HK-2 (cell line): ENCODE results near the gene RCAN2.

Source experiments
- DNase-seq: peaks from one replicate; pipeline ENCODE4 v3.0.0-alpha.2; 2018; ENCODE audit not compliant: unreplicated experiment

Gene RCAN2

GRCh38 chr6:46254946-46255345 lies 236.3 kb downstream of the RCAN2 start:
- no peak for DNase-seq

GRCh38 chr6:46254331-46254730 lies 236.9 kb downstream of the RCAN2 start:
- DNase-seq, result no peak

GRCh38 chr6:46251583-46252339 lies 239.5 kb downstream of the RCAN2 start:
- DNase-seq, result no peak

DNA sequence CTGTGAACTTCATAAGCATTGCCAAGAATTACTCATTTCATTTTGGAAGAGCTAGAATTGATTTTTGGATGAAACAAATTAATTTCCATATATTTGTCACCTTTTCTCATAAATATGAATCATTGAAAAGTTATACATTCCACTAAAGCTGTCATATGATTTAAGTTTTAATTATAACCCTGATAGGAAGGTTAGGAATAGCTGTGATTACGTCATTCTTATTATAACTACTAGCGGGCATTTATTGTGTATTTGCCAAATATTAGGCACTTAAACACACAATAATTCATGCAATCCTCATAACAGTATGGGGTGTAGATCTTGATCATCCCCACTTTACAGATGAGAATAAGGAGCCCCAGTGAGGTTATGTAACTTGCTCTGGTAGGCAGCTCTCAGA lies 243.1 kb downstream of the RCAN2 start:
- DNase-seq, result no peak

GRCh38 chr6:46246727-46247126 lies 244.5 kb downstream of the RCAN2 start:
- no peak for DNase-seq

DNA sequence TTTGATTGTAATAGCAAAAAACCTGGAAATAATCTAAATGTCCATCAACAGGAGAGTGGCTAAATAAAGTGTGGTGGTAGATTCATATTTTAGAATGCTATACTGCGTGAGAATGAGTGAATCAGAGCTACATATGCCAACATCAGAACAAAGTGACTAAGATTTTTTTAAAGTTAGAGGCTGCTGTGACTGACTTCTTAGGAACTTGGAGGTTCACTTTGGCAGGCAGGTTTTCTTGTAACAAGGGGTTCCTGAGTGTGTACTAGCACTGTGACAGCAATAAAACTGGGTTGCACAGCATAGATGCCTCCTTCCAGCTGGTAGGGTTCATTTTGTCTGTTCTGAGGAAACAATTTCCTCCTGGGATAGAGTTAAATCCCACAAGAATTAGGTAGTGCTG lies 245.2 kb downstream of the RCAN2 start:
- no peak for DNase-seq

DNA sequence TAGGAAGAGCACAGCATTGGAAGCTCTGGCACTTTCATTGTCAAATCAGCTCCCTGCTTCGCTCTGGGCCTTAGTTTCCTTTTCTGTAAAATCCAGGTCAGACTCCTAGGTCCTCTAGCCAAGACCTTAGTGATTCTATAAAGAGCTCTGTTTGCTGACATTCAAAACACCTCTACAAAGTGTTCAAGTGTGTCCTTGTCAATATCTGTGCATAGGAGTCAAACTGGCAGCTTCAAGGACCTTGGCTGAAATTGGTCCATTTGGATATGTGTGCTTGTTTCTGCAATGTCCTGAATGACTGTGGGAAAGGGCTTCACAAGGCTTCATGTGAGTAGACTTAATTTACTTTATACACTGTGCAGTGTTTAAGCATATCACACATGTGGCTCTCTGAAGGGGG lies 246.6 kb downstream of the RCAN2 start:
- no peak for DNase-seq

- DNase-seq, result no peak
Measured at GRCh38 chr6:46243754-46244153, 247.5 kb downstream of the RCAN2 start.

GRCh38 chr6:46242921-46243320 lies 248.3 kb downstream of the RCAN2 start:
- no peak for DNase-seq

- DNase-seq, result no peak
Measured at GRCh38 chr6:46240866-46241565, 250.2 kb downstream of the RCAN2 start.

DNA sequence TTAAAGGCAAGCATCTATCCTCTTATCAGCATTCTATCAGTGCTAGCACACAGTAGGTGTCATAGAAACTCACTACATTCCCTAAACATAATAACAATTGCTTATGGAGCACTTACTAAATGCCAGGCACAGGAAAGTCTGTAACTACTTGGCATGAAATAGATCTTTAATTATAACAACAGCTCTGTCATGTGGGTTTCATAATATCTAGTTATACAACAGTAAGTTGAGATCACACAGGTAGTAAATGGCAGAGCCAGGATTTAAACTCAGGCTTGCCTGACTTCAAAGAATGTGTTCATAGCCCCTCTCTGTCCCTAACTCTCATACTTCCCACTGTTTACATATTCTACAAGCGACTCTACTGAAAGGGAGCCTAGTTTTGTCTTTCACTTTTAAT lies 254.5 kb downstream of the RCAN2 start:
- DNase-seq, result no peak

- no peak for DNase-seq
Measured at GRCh38 chr6:46235242-46235641, 256.0 kb downstream of the RCAN2 start.

- no peak for DNase-seq
Measured at GRCh38 chr6:46234700-46235099, 256.5 kb downstream of the RCAN2 start.

- no peak for DNase-seq
Measured at GRCh38 chr6:46234156-46234556, 257.1 kb downstream of the RCAN2 start.

GRCh38 chr6:46233129-46233528 lies 258.1 kb downstream of the RCAN2 start:
- no peak for DNase-seq

DNA sequence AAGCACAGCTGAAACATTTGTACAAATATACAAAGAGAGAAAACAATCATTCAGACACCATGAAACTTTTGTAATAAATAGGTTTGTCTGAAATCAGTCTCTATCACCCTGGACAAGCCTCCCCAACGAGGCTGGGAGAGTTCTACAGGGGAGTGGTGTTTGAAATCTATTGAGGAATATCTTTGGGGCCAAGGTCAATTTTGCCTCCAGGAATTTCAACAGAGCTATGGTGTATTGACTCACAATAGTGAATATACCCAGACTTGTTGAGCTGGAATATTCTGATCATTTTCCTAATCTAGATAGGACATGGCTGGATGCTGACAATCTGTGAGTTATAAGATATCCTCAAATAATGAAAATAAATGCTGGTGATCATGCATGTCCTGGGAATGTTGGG lies 269.0 kb downstream of the RCAN2 start:
- DNase-seq, result no peak

DNA sequence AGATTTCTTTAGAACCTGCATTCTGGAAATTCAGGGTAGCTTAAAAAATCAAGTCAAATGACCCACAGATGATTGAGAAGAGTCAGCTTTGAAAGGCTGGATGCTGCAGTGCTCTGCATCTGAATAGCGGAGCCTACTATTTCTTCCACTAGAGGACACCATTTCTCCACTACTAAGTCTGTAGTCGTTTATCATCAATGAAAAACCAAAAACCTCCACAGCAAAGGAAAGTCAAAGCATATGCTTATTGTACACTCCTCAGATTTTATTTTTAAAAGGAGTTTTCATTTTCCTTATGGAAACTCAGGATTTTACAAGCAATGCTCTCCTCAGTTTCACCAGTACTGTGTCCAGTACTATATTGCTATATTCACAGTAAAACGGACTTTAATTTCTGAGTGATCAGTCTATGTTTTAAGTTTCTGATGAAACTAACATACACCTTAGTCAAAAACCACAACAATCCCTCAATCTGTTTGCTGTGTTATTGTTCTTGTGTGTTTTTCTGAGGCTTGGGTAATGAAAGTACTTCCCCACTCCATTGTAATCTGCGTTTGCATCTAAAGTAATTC lies 269.9 kb downstream of the RCAN2 start:
- DNase-seq, result no peak

DNA sequence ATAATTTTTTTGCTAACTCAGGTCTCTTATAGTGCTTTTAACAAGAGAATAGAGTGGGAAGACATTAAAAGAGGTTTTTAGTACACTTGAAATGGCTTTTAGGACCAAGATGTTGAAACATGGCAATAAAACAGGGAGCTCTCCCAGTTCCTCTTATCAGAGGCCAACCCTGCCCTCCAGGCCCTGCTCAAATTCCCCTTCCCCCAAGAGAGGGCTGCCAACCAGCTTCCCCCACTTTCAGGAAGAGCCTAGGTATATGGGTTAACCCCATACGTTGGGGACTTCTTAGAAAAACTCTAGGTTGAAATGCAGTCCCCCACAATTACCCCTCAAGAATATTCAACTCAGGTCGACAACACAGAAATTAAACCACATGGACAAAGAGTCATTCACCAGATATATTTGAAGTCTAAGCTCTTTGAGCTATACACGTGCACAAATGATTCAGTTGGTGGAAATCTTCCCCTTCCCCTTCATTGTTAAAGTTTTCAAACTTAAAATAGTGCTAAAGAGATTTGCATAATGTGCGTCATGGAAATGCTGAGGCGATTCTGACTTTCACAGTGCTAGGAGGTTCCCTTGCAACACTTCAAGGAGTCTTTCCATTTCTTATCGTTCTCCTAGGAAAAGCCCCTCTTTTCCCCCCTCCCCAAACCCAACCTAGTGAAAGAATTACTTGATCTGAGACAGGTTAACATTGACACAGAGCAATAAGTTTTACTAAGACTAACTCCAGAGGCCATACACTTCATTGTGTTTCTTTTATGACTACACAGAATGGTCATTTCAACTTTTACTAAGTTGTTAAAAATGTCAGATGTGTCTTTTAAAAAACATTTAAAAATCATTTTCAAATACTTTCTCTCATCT lies 270.7 kb downstream of the RCAN2 start:
- DNase-seq, result no peak

DNA sequence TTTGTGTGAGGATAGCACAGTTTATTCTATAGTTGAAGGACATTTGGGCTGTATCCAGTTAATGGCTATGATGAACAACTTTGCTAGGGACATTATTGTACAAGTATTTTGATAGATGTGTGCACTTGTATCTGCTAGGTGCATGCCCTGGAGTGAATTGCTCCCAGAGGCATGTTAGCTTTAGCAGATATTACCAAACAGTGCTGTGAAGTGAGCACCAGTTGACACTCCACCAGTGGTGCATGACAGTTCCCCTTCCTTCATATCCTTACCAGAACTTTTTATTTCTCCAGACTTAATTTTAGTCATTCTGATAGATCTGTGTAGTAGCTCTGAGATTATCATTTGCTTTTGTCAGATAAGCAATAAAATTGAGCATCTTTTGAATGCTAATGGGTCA lies 271.6 kb downstream of the RCAN2 start:
- DNase-seq, result no peak

GRCh38 chr6:46218457-46218856 lies 272.8 kb downstream of the RCAN2 start:
- DNase-seq, result no peak

- DNase-seq, result no peak
Measured at GRCh38 chr6:46217671-46218131, 273.5 kb downstream of the RCAN2 start.

DNA sequence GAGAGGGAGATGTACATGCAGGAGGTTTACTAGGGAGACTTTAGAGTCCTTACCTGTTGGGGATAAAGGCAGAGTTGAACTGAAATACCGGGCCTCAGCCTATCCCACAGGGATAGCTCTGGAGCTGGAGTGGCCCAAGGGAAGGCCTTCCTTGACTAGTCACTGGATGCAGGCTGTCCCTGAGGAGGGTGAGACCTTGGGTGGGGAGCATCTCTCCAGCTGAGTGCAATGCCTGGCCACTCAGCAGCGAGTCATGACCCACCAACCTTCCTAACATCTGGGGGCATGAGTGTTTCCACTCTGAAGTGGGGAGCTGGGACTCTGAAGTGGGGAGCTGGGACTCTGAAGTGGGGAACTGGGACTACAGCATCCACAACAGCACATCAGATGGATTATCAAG lies 274.4 kb downstream of the RCAN2 start:
- no peak for DNase-seq
